ENCODE measurements around the gene VCAN.

Gene VCAN

GRCh38 chr5:83443534-83443933 is 28.0 kb upstream of the VCAN start:
- DNase-seq (ENCODE audit: low read depth), result no peak
- no peak overlapping the region for H3K4me3 ChIP-seq (ENCODE audit: low read depth, low read length)
- TF ChIP-seq MYC (IDR thresholded peaks at IDR 0.05; ENCODE audit: low read depth, low read length), result no peak
- no peak for TF ChIP-seq MAX (IDR thresholded peaks at IDR 0.05; ENCODE audit: low read depth, low read length)
- no peak for TF ChIP-seq POLR2A (IDR thresholded peaks at IDR 0.05; ENCODE audit: extremely low read depth, insufficient read length)
- TF ChIP-seq CTCF (IDR thresholded peaks at IDR 0.05; ENCODE audit: low read depth, low read length), result no peak

GRCh38 chr5:83444445-83444844 is 27.1 kb upstream of the VCAN start:
- no peak for TF ChIP-seq MYC (IDR thresholded peaks at IDR 0.05; ENCODE audit: low read depth, low read length)
- TF ChIP-seq POLR2A (IDR thresholded peaks at IDR 0.05; ENCODE audit: extremely low read depth, insufficient read length), result no peak
- no peak for TF ChIP-seq MAX (IDR thresholded peaks at IDR 0.05; ENCODE audit: low read depth, low read length)
- TF ChIP-seq CTCF (IDR thresholded peaks at IDR 0.05; ENCODE audit: low read depth, low read length), result no peak
- no peak overlapping the region for H3K4me3 ChIP-seq (ENCODE audit: low read depth, low read length)

GRCh38 chr5:83446253-83446947 is 25.1 kb upstream of the VCAN start:
- H3K4me3 ChIP-seq (ENCODE audit: low read depth, low read length), result no peak overlapping the region
- TF ChIP-seq POLR2A (IDR thresholded peaks at IDR 0.05; ENCODE audit: extremely low read depth, insufficient read length) (no peak), MYC (IDR thresholded peaks at IDR 0.05; ENCODE audit: low read depth, low read length) (no peak), CTCF (IDR thresholded peaks at IDR 0.05; ENCODE audit: low read depth, low read length) (no peak), MAX (IDR thresholded peaks at IDR 0.05; ENCODE audit: low read depth, low read length) (no peak)
- no peak for DNase-seq (ENCODE audit: low read depth)

More at GRCh38 chr5:83444445-83444844, 27.1 kb upstream of the VCAN start:
- no peak for DNase-seq (ENCODE audit: low read depth)

- TF ChIP-seq MAX (IDR thresholded peaks at IDR 0.05; ENCODE audit: low read depth, low read length), result no peak
- TF ChIP-seq POLR2A (IDR thresholded peaks at IDR 0.05; ENCODE audit: extremely low read depth, insufficient read length), result no peak
- TF ChIP-seq MYC (IDR thresholded peaks at IDR 0.05; ENCODE audit: low read depth, low read length), result no peak
- TF ChIP-seq CTCF (IDR thresholded peaks at IDR 0.05; ENCODE audit: low read depth, low read length), result no peak
- DNase-seq (ENCODE audit: low read depth), result no peak
- H3K4me3 ChIP-seq (ENCODE audit: low read depth, low read length), result no peak overlapping the region
These were observed 24.0 kb upstream of the VCAN start for GRCh38 chr5:83447533-83447932.

GRCh38 chr5:83450183-83450966 is 21.2 kb upstream of the VCAN start:
- TF ChIP-seq MAX (IDR thresholded peaks at IDR 0.05; ENCODE audit: low read depth, low read length) (no peak), MYC (IDR thresholded peaks at IDR 0.05; ENCODE audit: low read depth, low read length) (no peak), POLR2A (IDR thresholded peaks at IDR 0.05; ENCODE audit: extremely low read depth, insufficient read length) (no peak), CTCF (IDR thresholded peaks at IDR 0.05; ENCODE audit: low read depth, low read length) (no peak)
- DNase-seq (ENCODE audit: low read depth), result no peak
- no peak overlapping the region for H3K4me3 ChIP-seq (ENCODE audit: low read depth, low read length)

All from NB4 (cell line).